ENCODE results near the gene FAM32A. TPM values are rescaled to one million over a fixed set of nuclear protein-coding genes. Genes with fewer than 3 reads are reported as not detected.

Gene FAM32A
- total RNA-seq, 1 donor from 2014 or later: 38.8 TPM

DNA sequence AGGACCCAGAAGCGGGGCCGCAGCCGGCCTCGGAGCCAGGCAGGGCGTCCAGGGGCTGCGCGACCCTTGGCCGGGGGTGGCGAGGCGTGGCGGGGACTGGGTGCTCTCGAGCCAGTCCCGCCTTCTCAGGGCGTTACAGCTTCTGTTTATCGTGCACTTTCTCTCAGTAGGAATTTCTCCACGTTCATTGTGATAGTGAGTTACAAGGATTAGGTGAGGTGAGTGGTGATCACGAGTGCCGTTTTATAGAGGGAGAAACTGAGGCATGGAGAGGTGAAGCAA, 13.1 kb downstream of the FAM32A start:
- DNase-seq (no peak), ATAC-seq (peak; percentile 4)
- intact Hi-C loops (cut with micrococcal nuclease): no loop called here

DNA sequence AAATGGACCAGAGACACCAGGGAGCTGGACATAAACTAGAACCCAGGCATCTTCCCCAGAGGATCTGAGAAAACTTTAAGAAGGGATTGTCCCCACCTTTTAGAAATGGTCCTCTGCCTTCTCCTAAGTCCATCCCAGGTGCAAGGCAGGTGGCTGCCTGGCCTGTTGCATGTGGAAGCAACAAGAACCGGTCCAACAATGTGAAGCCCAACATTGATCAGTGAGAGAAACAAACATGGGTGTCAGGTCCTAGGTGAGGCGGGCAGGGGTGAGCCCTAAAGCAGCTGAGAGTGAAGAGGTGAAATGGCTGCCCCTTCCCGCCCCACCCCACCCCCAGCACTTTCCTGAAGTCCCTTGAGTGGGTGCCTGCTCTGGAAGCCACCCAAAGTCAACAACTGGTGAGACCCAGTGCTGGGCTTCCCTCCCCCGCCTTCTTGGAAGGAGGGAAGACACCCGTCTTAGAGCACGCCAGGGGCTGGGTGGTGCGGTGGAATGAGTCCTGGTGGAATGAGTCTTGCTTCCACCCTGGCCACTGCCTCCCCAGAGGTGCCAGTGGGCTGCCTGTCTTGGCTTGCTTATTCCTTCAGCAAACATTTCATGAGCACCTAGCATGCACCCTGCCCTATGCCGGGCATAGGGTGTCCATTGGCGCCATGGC, 14.2 kb downstream of the FAM32A start:
- no peak for DNase-seq
- no peak for ATAC-seq
- intact Hi-C loops (cut with micrococcal nuclease): no loop called here

DNA sequence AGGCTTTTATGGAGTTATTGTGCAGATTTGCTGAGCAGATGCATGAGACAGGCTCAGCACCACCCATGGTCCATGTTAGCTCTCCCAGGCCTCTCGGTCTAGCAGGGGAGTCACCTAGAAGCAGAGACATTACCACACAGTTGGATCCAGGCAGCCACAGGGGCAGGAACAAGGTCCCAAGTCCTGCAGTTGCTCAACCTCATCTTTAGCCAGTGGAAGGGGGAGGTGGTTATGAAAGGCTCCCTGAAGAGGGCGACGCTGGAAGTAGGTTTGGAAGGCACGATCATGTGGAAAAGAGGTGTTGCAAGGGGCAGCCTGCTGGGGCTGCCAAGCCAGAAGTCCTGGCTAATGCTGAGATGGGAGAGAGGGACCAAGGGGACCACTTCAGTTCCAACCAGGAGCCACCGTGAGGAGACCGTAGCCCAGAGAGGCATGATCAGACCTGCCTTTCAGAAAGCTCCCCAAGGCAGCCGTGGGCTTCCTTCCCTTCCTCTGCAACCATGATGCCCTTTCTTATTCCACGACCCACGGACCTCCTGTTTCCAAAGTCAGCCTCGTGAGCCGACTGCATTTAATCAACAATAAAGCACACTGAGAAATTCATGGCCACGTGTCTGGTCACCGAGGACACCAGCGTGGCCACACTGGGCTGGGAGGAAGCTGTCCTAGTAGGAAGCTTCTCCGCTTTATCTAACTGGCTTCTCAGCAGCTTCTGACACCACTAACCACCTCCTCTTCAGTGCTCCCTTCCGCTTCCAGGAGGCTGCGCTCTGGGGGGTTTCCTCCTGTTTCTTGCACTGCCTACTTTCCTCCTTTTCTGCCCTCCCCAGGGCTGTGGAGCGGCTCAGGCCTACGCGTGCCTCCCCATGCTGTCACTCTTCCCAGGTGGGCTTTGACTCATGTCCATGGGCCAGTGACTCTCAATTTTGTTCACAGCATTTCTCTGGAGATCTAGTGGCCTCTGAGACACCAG, 15.1 kb downstream of the FAM32A start:
- intact Hi-C loops (cut with micrococcal nuclease): no loop called here
- DNase-seq (no peak), ATAC-seq (no peak)

DNA sequence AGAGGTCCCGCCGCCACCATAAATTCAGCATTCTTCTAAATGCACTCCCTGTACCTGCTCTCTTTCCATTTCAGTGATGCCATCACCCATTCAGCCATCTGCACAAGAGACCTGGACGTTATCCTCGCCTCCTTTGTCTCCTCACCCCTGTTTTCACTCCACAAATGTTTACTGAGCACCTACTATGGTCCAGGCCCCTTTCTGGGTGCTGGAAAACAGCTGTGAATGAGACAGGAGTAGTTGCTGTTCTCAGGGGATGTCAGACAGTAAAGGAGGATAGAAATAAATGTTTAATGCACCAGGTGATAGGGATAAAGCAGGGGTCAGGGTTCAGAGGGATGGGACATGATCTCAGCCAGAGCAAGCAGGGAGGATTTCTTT, 15.8 kb downstream of the FAM32A start:
- intact Hi-C loops (cut with micrococcal nuclease): no loop called here
- no peak for ATAC-seq
- DNase-seq: no peak

DNA sequence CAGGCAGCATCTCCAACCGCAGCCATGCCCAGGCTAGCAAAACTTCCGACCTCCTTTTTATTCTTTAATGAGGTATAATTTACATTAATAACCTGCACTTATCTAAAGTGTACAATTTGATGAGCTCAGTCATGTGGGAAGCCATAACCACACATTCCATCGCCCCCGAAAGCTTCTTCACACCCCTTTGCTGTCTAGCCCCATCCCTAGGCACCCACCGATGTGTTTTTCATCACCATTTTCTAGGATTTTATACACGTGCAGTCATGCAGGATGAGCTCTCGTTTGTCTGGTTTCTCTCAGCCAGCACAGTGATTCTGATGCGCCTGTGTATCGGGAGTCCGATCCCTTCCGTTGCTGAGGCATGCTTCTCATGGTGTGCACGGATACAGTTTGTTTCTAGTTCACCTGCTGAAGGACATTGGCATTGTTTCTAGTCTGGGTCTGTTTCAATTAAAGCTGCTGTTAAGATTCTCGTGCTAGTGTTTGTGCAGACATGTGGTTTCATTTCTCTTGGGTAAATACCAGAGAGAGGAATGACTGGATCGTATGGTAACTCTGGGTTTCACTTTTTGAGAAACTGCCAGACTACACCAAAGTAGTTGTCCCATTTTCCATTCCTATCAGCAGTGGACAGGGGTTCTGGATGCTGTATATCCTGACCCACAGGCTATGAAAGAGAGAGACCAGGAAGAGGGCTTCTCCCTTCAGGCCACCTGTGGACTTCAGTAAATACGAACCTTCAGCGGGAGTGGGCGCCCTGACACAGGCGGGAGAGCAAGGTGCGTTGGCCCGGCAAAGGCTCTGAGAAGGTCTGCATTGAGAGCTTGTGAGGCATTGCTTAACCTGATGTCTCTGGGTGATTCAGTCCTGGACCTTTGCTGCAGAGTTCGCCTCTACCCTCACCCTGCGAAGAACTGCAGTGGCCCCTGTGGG, 17.4 kb downstream of the FAM32A start:
- intact Hi-C loops (cut with micrococcal nuclease): no loop called here
- DNase-seq (no peak), ATAC-seq (no peak)

DNA sequence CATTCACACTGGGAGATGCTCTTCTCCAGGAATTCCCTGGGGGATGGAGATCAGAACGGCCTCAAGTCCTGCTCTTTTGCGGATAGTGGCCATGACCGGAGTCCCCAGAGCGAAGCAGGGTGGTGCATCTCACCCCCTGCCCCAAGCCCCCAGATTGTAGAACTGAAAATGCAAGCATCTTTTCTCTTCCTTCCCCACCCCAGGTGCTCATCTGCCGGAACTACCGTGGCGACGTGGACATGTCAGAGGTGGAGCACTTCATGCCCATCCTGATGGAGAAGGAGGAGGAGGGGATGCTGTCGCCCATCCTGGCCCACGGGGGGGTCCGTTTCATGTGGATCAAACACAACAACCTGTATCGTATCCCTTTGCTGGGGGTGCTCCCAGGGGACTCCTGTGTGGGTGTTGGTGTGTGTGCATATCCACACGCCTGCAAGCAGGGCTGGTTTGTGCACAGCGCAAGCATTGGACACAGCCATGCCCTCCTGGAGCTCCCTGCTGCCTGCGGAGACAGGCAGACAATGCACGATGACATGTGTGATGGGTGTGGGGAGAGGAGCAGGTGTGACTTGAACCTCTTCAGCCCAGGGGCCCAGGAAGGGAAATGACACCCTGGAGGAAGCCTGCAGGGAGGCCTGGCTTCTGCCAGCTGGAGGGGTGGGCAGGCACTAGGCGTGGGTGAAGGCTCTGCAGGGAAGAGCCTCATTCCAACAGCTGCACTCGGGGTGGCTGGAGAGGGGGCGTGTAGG, 18.2 kb downstream of the FAM32A start:
- ATAC-seq: no peak

DNA sequence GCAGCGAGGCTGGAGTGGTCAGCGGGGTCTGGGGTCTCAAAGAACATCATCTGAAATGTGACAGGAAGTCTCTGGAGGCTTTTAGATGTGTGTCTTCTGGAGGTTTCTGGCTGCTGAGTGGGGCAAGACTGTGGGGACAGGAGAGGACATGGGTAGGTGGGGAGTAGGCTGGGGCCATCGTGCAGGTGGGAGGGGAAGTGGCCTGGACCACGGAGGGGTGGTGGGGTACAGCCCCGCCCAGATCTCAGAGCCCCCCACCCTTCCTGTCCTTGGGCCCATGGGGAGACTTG, 18.7 kb downstream of the FAM32A start:
- no peak for ATAC-seq
- intact Hi-C loops (cut with micrococcal nuclease): no loop called here
- no peak for DNase-seq

More for the DNA sequence above, 18.2 kb downstream of the FAM32A start:
- intact Hi-C loops (cut with micrococcal nuclease): no loop called here
- no peak for DNase-seq

DNA sequence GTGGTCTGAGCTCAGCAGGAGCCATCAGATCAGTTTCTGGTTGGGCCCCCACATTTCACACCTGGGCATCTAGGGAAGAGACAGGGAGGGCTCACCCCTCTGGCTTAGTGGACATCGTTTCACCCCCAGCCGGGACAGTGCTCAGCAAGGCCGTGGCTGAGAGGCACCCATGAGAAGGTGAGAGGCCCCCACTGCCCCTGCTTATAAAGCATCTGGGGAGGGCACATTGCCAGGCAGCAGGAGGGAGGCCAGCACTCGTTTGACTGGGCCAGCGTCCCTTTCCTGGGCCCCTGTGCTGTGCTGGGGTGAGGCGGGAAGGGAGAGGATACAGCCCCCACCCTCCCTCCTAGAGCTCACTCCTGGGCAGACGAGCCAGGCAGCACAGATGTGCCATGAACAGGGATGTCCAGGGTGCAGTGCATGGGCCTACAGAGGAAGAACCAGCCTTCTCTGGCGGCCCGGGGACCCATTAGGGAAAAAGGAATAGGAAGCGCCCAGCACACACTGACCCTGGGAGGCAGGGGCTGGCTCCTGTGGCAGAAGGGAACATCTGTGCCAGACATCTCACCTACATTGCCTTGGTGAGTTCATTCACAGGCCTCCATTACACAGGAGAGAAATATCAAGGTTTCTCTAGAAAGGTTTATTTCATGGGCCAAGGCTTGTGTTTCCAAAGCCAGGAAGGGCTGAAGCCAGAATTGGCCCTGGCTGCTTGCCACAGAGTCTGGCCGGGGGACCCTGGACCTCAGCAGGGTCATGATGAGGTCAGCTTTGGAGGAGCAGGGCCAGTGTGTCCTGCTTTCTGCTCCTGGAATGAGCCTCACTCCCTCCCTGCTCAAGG, 20.2 kb downstream of the FAM32A start:
- DNase-seq (peak; percentile 63), ATAC-seq (peak; percentile 55)
- intact Hi-C loops (cut with micrococcal nuclease): no loop called here

DNA sequence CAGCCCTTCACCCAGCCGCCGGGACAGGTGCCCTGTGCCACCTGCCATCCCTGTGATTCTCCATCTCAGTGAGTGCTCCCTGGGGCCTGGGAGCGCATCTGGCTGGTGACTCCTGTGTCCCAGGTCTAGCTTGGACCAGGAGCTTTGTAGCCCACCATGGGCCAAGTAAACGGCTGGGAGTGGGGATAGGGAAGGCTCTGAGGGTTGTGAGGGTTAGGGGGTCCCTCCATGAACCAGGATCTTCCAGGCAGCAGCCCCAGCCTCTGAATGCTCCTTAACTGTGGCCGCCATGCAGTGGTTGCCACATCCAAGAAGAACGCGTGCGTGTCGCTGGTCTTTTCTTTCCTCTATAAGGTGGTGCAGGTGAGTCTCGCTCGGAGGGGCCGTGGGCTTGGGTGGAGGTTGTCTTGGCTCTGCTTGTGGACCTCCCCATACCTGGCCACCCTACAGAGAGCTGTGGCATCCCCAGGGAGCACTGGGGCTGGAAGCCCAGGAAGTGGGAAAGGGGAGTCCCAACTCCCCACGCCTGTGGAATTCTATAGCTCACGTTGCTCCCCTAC, 20.9 kb downstream of the FAM32A start:
- ATAC-seq (no peak), DNase-seq (no peak)
- intact Hi-C loops (cut with micrococcal nuclease): no loop called here

DNA sequence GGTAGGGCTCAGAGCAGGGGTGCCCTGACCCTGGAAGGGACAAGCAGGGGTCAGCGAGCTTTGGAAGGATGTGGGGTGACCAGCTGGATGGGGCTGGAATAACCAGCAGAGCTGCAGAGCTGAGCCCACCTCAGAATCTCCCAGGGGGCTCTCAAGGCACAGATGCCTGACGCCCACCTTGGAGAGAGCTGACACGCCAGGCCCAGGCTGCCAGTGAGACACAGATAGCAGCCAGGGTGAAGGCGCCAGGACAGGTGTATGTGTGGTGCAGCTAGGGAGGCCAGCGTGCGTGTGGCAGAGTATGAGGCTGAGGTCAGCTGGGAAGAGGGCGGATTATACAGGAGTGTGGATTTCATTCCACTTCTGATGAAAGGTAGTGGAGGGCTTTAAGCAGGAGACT, 21.4 kb downstream of the FAM32A start:
- DNase-seq (no peak), ATAC-seq (no peak)
- intact Hi-C loops (cut with micrococcal nuclease): no loop called here

DNA sequence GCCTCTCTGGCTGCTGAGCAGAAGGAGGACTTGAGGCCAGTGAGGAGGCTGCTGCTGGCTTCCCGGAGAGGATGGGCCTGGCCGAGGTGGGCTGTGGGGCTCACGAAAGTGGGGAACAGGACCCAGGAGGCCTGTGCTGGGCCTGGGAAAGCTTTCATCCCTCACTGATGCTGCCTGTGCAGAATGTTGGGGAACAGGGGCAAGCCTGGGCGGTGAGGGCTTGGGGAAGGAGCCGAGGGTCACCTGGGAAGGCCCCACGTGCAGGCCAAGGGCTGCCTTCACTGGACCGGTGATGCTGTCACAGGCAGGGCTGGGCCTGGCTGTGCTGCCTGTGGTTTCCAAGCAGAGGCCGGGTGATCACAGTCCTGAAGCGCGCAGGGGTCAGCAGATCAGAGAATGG, 21.9 kb downstream of the FAM32A start:
- ATAC-seq (no peak), DNase-seq (no peak)
- intact Hi-C loops (cut with micrococcal nuclease): no loop called here

DNA sequence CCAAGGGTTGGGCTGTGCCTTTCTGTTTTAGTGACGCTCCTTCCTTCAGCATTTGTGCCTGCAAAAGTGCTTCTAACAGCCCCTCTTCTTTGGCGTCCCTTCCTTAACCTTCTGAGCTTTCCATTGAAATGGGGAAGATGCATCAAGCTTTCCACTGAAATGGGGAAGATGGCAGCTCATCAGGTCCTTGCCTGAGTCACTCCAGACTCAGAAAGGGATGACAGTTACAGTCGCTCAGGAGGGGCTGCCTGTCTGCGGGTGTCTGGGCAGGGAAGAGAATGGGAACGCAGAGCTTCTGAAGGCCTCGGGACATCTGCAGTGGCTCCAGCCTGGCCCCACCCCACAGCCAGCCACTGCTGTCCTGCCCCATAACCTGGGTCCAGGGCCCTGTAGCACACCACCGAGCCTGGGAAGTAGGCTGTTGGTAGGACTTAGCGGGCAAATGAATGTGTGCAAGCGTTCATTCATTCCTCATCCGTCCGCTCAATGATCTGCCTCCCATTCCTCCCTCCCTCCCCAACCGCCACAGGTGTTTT, 22.3 kb downstream of the FAM32A start:
- intact Hi-C loops (cut with micrococcal nuclease): no loop called here
- ATAC-seq (no peak), DNase-seq (no peak)

DNA sequence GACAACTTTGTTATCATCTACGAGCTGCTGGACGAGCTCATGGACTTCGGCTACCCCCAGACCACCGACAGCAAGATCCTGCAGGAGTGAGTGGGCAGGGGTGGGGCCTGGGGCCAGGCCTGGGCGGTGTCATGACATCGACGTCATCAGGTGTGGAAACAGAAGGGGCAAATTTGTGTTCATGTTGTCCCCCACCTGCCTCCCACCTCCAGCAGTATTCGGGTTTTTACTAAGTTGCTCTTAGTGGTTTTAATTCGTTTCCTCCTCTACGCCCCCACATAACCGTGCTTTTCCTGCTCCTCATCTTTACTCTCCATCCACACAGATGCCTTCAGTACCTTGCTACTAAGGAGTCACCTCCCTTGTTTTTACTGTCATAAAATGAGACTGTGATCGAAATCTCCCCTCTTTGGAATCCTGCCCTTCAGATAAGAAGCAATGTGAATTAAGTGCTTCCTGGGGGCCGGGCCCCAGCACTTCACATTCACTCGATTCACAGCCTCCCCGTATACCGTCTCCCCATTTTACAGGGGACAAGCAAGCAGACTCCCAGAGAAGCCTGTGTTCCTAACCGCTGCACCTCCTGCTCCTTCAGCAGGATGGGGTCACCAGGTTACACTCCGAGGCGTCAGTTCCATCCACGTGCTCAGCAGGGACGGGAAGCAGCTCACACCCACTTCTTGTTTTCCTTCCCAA, 23.0 kb downstream of the FAM32A start:
- intact Hi-C loops (cut with micrococcal nuclease): no loop called here
- ATAC-seq: no peak

DNA sequence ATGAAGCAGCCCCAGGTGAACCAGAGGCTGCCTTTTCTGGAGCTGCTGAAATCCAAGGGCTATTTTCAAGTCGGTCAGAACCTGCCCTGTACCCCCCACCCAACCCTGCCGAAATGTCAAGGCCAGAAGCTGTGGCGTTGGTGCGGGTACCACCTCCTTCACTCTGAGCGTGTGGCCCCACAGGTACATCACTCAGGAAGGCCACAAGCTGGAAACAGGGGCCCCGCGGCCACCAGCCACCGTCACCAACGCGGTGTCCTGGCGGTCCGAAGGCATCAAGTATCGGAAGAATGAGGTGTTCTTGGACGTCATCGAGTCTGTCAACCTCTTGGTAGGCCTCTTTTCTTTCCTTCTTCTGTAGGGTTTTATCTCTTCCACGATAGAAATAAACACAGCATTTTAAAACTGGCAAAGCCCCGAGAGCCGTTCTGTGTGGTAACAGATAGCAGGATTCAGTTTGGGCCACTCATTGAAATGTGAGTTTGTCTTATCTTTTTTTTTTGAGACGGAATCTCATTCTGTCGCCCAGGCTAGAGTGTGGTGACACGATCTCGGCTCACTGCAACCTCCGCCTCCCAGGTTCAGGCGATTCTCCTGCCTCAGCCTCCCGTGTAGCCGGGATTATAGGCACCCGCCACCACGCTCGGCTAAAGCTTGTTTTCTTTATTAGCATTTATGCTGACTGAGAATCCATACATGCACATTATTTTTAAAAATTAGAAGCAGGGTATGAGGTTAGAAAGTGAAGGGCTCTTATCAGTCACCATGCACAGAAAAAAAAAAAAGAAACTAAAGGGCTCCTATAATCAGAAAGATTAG, 23.8 kb downstream of the FAM32A start:
- no peak for ATAC-seq
- intact Hi-C loops (cut with micrococcal nuclease): no loop called here
- no peak for DNase-seq

More for the DNA sequence above, 23.0 kb downstream of the FAM32A start:
- no peak for DNase-seq

DNA sequence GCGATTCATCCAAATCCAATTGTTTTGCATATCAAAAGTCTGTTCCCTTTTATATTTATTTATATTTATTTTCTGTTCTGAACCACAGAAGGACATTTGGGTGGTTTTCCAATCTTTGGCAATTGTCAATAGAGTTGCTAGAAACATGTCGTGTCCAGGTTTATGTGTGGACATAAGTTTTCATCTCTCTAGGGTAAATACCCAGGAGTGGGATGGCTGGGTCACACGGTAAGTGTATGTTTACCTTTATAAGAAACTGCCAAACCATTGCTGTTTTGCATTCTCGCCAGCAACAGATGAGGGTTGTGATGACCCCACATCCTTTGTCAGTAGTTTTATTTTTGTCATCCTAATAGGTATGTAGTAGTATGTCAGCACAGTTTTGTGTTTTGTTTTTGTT, 25.0 kb downstream of the FAM32A start:
- intact Hi-C loops (cut with micrococcal nuclease): no loop called here
- DNase-seq (no peak), ATAC-seq (no peak)

DNA sequence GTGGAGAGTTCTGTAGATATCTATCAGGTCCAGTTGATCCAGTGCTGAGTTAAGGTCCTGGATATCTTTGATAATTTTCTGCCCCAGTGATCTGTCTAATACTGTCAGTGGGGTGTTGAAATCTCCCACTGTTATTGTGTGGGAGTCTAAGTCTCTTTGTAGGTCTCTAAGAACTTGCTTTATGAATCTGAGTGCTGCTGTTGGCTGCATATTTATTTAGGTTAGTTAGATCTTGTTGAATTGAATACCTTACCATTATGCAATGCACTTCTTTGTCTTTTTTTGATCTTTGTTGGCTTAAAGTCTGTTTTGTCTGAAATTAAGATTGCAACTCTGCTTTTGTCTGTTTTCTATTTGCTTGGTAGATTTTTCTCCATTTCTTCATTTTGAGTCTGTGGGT, 27.9 kb downstream of the FAM32A start:
- intact Hi-C loops (cut with micrococcal nuclease): no loop called here
- no peak for ATAC-seq
- DNase-seq: no peak
